ENCODE measurements around the gene MACROD2. TPM values are rescaled to one million over a fixed set of nuclear protein-coding genes. Genes with fewer than 3 reads are reported as not detected.

Gene MACROD2
- total and polyA plus RNA-seq, 2 of the 4 experiments (the other 2 are of a cell fraction) = not detected

- Histone ChIP-seq H3K56ac (ENCODE audit: extremely low read depth, insufficient read depth, low read length) (no peak overlapping the region), H3K36me3 (ENCODE audit: control insufficient read depth, insufficient read depth, low read length) (no peaks in the 10 kb centered on the region), H3K14ac (replicated peaks; ENCODE audit: low read depth, low read length) (no peak overlapping the region), H3K27ac (ENCODE audit: insufficient read depth, low read length) (no peak overlapping the region), H3K4me2 (ENCODE audit: low read depth, low read length) (no peak overlapping the region), H3K9ac (ENCODE audit: low read depth, low read length) (no peak overlapping the region), H4K91ac (ENCODE audit: insufficient read depth, low read depth, low read length) (no peak overlapping the region), H2BK5ac (ENCODE audit: low read depth, low read length, poor library complexity, severe bottlenecking) (no peak overlapping the region), H4K20me1 (ENCODE audit: insufficient read depth, low read length) (no peaks in the 10 kb centered on the region), H3K9me1 (ENCODE audit: insufficient read depth, low read length) (no peaks in the 10 kb centered on the region), H3K79me1 (ENCODE audit: low read depth in 1 of 2, low read length in 2 of 2) (no peaks in the 10 kb centered on the region), H3K18ac (ENCODE audit: low read depth, low read length) (no peak overlapping the region), H3K23ac (ENCODE audit: low read depth, low read length) (no peak overlapping the region), H2BK15ac (ENCODE audit: low read depth, low read length) (no peak overlapping the region), H4K8ac (ENCODE audit: low read depth in 2 of 2, low read length in 2 of 2) (no peak overlapping the region), H2AK9ac (replicated peaks; ENCODE audit: low read depth, low read length, poor library complexity) (no peak overlapping the region), H4K5ac (ENCODE audit: low read depth, low read length) (no peak overlapping the region), H3K4me1 (ENCODE audit: control insufficient read depth, insufficient read depth, low read length) (no peaks in the 10 kb centered on the region), H2AK5ac (ENCODE audit: low read depth, low read length) (no peak overlapping the region), H3K27me3 (ENCODE audit: control insufficient read depth, insufficient read depth, low read length) (no peaks in the 10 kb centered on the region), H3K9me3 (ENCODE audit: control insufficient read depth, insufficient read depth, low read length) (peaks cover 3% of the 10 kb centered on the region; the same call in 1 of the 2 replicates), H2BK120ac (ENCODE audit: low read depth, low read length) (no peak overlapping the region), H3K4me3 (ENCODE audit: insufficient read depth, low read depth, low read length) (no peak overlapping the region), H2BK20ac (ENCODE audit: low read depth, low read length) (no peak overlapping the region), H3K4ac (ENCODE audit: low read depth, low read length) (no peak overlapping the region), H2AFZ (replicated peaks; ENCODE audit: low read length, poor library complexity) (no peak overlapping the region)
- dilution Hi-C loops (cut with HindIII; ENCODE audit: low sequenced_read_pairs, unreplicated experiment) = no loop called here
- ChIA-PET POLR2A (ENCODE audit: unreplicated experiment) (no interaction called here), CTCF (interaction anchor here (0.9 kb wide), 1 partner anchor 9 kb away, joined by 3 read pairs; no protein-coding TSS in a partner anchor)
- WGBS, 2 experiments (ENCODE audit: extremely low coverage in 2 of 2, insufficient read length in 1 of 2) = no CpG with 5 or more reads among the region's 5 CpGs
- intact Hi-C loops (cut with micrococcal nuclease) = no loop called here
- ATAC-seq (ENCODE audit: low read depth) (no peak), DNase-seq (no peak)
- in situ Hi-C loops (cut with MboI; ENCODE audit: low sequenced_read_pairs) = no loop called here
- TF ChIP-seq RAD21 (IDR thresholded peaks at IDR 0.05; ENCODE audit: low read length) (no peak), RFX5 (IDR thresholded peaks at IDR 0.05; ENCODE audit: low read depth, low read length) (no peak), SMC3 (IDR thresholded peaks at IDR 0.05; ENCODE audit: low read depth, low read length) (no peak), MAFK (IDR thresholded peaks at IDR 0.05; ENCODE audit: low read depth, low read length) (no peak), CTCF (conservative IDR thresholded peaks at IDR 0.05; ENCODE audit: low read depth, low read length) (no peak), MAZ (IDR thresholded peaks at IDR 0.05; ENCODE audit: borderline replicate concordance, low read depth, low read length) (no peak), NFE2L2 (IDR thresholded peaks at IDR 0.05; ENCODE audit: low read depth, low read length) (no peak), CEBPB (IDR thresholded peaks at IDR 0.05; ENCODE audit: low read depth, low read length) (no peak), MXI1 (IDR thresholded peaks at IDR 0.05; ENCODE audit: borderline replicate concordance, low read depth, low read length) (no peak), POLR2A (IDR thresholded peaks at IDR 0.05; ENCODE audit: low read depth, low read length) (no peak), USF2 (IDR thresholded peaks at IDR 0.05; ENCODE audit: low read depth, low read length) (no peak), ELK1 (IDR thresholded peaks at IDR 0.05; ENCODE audit: borderline replicate concordance, low read depth, low read length) (no peak), RCOR1 (IDR thresholded peaks at IDR 0.05; ENCODE audit: insufficient replicate concordance, low read length) (no peak), FOS (IDR thresholded peaks at IDR 0.05; ENCODE audit: low read depth, low read length) (no peak), BHLHE40 (IDR thresholded peaks at IDR 0.05; ENCODE audit: low read depth, low read length) (no peak), CHD1 (IDR thresholded peaks at IDR 0.05; ENCODE audit: low read depth, low read length) (no peak)
- no TSS peak for BruUV-seq (replicated peaks)
Observed at GRCh38 chr20:15807271-15807670, 1812.0 kb downstream of the MACROD2 start.

All from IMR-90 (cell line).